ENCODE measurements around the gene ZDHHC20.

DNA sequence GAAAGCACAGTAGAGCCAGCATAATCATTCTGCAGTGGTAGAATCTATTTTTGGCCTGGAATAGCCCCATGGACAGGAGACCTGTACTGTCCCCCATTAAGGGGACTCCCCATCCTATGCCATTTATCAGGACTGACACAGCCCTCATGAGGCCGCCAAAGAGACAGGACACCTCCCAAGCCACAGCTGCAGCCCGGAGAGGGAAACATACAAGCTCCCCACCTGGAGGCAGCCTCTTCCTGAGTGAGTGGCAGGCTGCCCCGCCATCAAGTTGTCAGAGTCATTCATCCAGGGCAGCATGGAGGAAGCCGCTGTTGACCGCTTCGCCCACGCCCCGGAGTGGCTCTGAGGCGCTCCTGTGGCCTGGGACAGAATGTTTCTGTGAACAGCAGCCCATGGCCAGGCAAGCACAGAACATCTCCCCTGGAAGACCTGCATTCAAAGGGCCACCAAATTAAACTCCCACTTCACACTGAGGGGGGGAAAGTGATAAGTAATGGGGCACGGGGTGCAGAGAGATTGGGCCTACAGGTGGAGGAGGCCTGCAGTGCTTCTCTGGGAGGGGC, 111.3 kb downstream of the ZDHHC20 start:
- TF ChIP-seq, protein P1, sequence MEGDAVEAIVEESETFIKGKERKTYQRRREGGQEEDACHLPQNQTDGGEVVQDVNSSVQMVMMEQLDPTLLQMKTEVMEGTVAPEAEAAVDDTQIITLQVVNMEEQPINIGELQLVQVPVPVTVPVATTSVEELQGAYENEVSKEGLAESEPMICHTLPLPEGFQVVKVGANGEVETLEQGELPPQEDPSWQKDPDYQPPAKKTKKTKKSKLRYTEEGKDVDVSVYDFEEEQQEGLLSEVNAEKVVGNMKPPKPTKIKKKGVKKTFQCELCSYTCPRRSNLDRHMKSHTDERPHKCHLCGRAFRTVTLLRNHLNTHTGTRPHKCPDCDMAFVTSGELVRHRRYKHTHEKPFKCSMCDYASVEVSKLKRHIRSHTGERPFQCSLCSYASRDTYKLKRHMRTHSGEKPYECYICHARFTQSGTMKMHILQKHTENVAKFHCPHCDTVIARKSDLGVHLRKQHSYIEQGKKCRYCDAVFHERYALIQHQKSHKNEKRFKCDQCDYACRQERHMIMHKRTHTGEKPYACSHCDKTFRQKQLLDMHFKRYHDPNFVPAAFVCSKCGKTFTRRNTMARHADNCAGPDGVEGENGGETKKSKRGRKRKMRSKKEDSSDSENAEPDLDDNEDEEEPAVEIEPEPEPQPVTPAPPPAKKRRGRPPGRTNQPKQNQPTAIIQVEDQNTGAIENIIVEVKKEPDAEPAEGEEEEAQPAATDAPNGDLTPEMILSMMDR (IDR thresholded peaks at IDR 0.05) = no peak
- no peak for TF ChIP-seq POLR2A (IDR thresholded peaks at IDR 0.05)

Measured in testis (tissue), 2 donors.